ENCODE data around the gene PPP1R15B.

GRCh38 chr1:204368996-204369726 lies 42.5 kb downstream of the PPP1R15B start:
- no peak for TF ChIP-seq EZH2phosphoT487 (IDR thresholded peaks at IDR 0.05; ENCODE audit: low read depth, severe bottlenecking, unreplicated experiment)
- no peak for TF ChIP-seq CTCF (IDR thresholded peaks at IDR 0.05; ENCODE audit: poor library complexity)
